ENCODE results near the gene NFU1. TPM values are rescaled to one million over a fixed set of nuclear protein-coding genes. Genes with fewer than 3 reads are reported as not detected.

Gene NFU1
- total RNA-seq, 1 experiment from 2014 or later: 38.2 TPM

DNA sequence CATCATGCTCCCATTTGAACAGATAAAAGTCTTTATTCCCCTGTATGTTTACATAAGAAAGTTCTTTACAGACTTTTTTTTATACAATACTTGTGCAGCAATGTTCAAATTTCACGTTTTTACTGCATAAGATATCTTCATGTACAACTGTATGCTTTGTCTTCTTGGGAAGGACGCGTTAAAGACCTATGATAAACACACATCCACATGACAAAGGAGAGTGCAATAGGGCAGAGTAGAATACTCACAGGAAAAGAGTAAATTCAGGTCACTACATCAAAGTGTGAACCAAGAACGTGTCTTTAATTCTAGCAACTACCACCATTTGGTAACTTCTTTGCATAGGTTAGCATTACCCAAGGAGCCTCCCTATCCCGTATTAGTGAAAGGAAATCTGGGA is 33.7 kb upstream of the NFU1 start:
- DNase-seq (ENCODE audit: low read depth, low spot score): no peak
- RAD21 ChIA-PET (ENCODE audit: low non-redundant PET in 1 of 2, low total read pairs in 2 of 2, uncharacterized antibody in 2 of 2, unreplicated experiment in 2 of 2): no interaction called here
- Histone ChIP-seq H3K9me2 (ENCODE audit: insufficient read depth) (no peaks in the 10 kb centered on the region), H2AFZ (ENCODE audit: low read depth, low read length, poor library complexity, severe bottlenecking) (no peak overlapping the region), H3K9ac (ENCODE audit: low read length) (no peak overlapping the region), H3K4me3 (replicated peaks in 1 of 2; ENCODE audit: low read depth in 1 of 2, low read length in 2 of 2) (no peak overlapping the region), H3K27me3 (ENCODE audit: insufficient read depth, low read length) (no peaks in the 10 kb centered on the region), H4K20me1 (ENCODE audit: insufficient read depth) (no peaks in the 10 kb centered on the region), H3K4me1 (ENCODE audit: control insufficient read depth in 1 of 2, insufficient read depth in 2 of 2, low read length in 2 of 2) (no peaks in the 10 kb centered on the region), H3K36me3 (ENCODE audit: control insufficient read depth in 1 of 2, insufficient read depth in 2 of 2, low read length in 2 of 2) (no peaks in the 10 kb centered on the region), H3K79me2 (ENCODE audit: insufficient read depth, low read length) (no peaks in the 10 kb centered on the region), H3K9me3 (ENCODE audit: control insufficient read depth in 1 of 2, insufficient read depth in 1 of 2, low read depth in 1 of 2, low read length in 2 of 2) (no peaks in the 10 kb centered on the region), H3K4me2 (ENCODE audit: low read length) (no peak overlapping the region), H3K27ac (ENCODE audit: low read depth, low read length) (no peak overlapping the region)
- POLR2A ChIA-PET: no interaction called here
- BruUV-seq (replicated peaks): no TSS peak
- no peak for ATAC-seq
- intact Hi-C loops (cut with micrococcal nuclease): no loop called here
- CTCF ChIA-PET: no interaction called here
- TF ChIP-seq ZNF274 (IDR thresholded peaks at IDR 0.05; ENCODE audit: low read depth, low read length): no peak
- TF ChIP-seq SRF (IDR thresholded peaks at IDR 0.05; ENCODE audit: low read depth): no peak
- no peak for TF ChIP-seq SP1 (IDR thresholded peaks at IDR 0.05; ENCODE audit: low read depth)
- TF ChIP-seq, protein P1, sequence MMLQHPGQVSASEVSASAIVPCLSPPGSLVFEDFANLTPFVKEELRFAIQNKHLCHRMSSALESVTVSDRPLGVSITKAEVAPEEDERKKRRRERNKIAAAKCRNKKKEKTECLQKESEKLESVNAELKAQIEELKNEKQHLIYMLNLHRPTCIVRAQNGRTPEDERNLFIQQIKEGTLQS (IDR thresholded peaks at IDR 0.05): no peak
- no peak for TF ChIP-seq JUND (IDR thresholded peaks at IDR 0.05)
- no peak for TF ChIP-seq RAD21 (IDR thresholded peaks at IDR 0.05; ENCODE audit: low read depth)
- no peak for TF ChIP-seq EGR1 (IDR thresholded peaks at IDR 0.05; ENCODE audit: low read depth)

DNA sequence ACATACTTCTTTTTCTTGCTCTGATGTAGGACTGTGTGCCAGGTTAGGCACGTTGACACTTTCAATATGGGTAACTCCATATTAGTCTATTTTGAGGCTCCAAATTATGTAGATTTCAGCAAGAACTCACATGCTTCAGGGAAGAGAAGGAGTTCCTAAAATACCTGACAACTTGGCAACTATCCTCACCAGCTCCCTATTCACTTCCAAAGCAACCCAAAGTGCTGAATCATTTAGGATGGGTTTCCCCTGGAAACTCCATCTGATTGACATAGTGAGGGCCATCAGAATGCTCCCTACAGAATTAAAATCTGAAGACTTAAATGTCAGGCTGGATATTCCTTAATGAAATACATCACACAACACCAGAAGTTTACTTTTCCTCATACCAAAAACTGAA is 32.5 kb upstream of the NFU1 start:
- intact Hi-C loops (cut with micrococcal nuclease): no loop called here
- no TSS peak for BruUV-seq (replicated peaks)
- no peak for DNase-seq (ENCODE audit: low read depth, low spot score)
- no peak for ATAC-seq
- POLR2A ChIA-PET: no interaction called here
- no peak overlapping the region for H3K4me2 ChIP-seq (ENCODE audit: low read length)
- no peaks in the 10 kb centered on the region for H3K4me1 ChIP-seq (ENCODE audit: control insufficient read depth in 1 of 2, insufficient read depth in 2 of 2, low read length in 2 of 2)
- no peaks in the 10 kb centered on the region for H3K9me2 ChIP-seq (ENCODE audit: insufficient read depth)
- no peak overlapping the region for H2AFZ ChIP-seq (ENCODE audit: low read depth, low read length, poor library complexity, severe bottlenecking)
- no peak overlapping the region for H3K27ac ChIP-seq (ENCODE audit: low read depth, low read length)
- TF ChIP-seq YY1 (IDR thresholded peaks at IDR 0.05; ENCODE audit: extremely low read depth, insufficient replicate concordance, low read depth, low read length) (no peak), RAD21 (IDR thresholded peaks at IDR 0.05; ENCODE audit: low read depth) (no peak), JUND (IDR thresholded peaks at IDR 0.05) (no peak), EZH2phosphoT487 (IDR thresholded peaks at IDR 0.05; ENCODE audit: borderline replicate concordance) (no peak), FOSL1 (IDR thresholded peaks at IDR 0.05; ENCODE audit: low read depth) (no peak), POLR2A (IDR thresholded peaks at IDR 0.05; ENCODE audit: borderline replicate concordance, extremely low read depth, insufficient read depth, insufficient read length) (no peak), POLR2AphosphoS5 (IDR thresholded peaks at IDR 0.05; ENCODE audit: low read depth, low read length) (no peak), ZFX (IDR thresholded peaks at IDR 0.05) (no peak)
- TF ChIP-seq, protein P2, sequence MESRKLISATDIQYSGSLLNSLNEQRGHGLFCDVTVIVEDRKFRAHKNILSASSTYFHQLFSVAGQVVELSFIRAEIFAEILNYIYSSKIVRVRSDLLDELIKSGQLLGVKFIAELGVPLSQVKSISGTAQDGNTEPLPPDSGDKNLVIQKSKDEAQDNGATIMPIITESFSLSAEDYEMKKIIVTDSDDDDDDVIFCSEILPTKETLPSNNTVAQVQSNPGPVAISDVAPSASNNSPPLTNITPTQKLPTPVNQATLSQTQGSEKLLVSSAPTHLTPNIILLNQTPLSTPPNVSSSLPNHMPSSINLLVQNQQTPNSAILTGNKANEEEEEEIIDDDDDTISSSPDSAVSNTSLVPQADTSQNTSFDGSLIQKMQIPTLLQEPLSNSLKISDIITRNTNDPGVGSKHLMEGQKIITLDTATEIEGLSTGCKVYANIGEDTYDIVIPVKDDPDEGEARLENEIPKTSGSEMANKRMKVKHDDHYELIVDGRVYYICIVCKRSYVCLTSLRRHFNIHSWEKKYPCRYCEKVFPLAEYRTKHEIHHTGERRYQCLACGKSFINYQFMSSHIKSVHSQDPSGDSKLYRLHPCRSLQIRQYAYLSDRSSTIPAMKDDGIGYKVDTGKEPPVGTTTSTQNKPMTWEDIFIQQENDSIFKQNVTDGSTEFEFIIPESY (IDR thresholded peaks at IDR 0.05; ENCODE audit: extremely low read depth, insufficient replicate concordance, low read length): no peak
- TF ChIP-seq, protein P1 (IDR thresholded peaks at IDR 0.05): no peak
- CTCF ChIA-PET: no interaction called here
- no peaks in the 10 kb centered on the region for H3K79me2 ChIP-seq (ENCODE audit: insufficient read depth, low read length)
- H4K20me1 ChIP-seq (ENCODE audit: insufficient read depth): no peaks in the 10 kb centered on the region
- no peak overlapping the region for H3K9ac ChIP-seq (ENCODE audit: low read length)
- H3K4me3 ChIP-seq (replicated peaks in 1 of 2; ENCODE audit: low read depth in 1 of 2, low read length in 2 of 2): no peak overlapping the region
- H3K36me3 ChIP-seq (ENCODE audit: control insufficient read depth in 1 of 2, insufficient read depth in 2 of 2, low read length in 2 of 2): no peaks in the 10 kb centered on the region
- no peaks in the 10 kb centered on the region for H3K27me3 ChIP-seq (ENCODE audit: insufficient read depth, low read length)
- RAD21 ChIA-PET (ENCODE audit: low non-redundant PET in 1 of 2, low total read pairs in 2 of 2, uncharacterized antibody in 2 of 2, unreplicated experiment in 2 of 2): no interaction called here
- no peaks in the 10 kb centered on the region for H3K9me3 ChIP-seq (ENCODE audit: control insufficient read depth in 1 of 2, insufficient read depth in 1 of 2, low read depth in 1 of 2, low read length in 2 of 2)
